GM13976 (cell line): ENCODE results near the gene FAM47E.

Experiments
- DNase-seq: peaks from one replicate; pipeline ENCODE4 v3.0.0; 2012; ENCODE audit warnings: low spot score
- CTCF ChIP-seq: IDR thresholded peaks from 2 replicates; pipeline ENCODE4 v1.5.1; 2012; ENCODE audit warnings: borderline replicate concordance, mild to moderate bottlenecking; ENCODE audit not compliant: insufficient read depth; ENCODE audit errors: extremely low read depth, missing control alignments, control extremely low read depth
- in situ Hi-C: fragments of 300-500 bp; cut with MboI; formaldehyde crosslinking; loops from one replicate; pipeline ENCODE4 v1.12.0; 2022; ENCODE audit warnings: low sequenced_read_pairs, mixed read lengths, inconsistent platforms; ENCODE audit not compliant: unreplicated experiment

Gene FAM47E

GRCh38 chr4:76308548-76308947, 57.0 kb downstream of the FAM47E start:
- TF ChIP-seq CTCF: no peak
- no peak for DNase-seq
- in situ Hi-C loops: no loop called here

GRCh38 chr4:76309939-76310550, 58.5 kb downstream of the FAM47E start:
- in situ Hi-C loops: no loop called here

GRCh38 chr4:76310683-76311082, 59.2 kb downstream of the FAM47E start:
- in situ Hi-C loops: no loop called here
- DNase-seq: no peak
- TF ChIP-seq CTCF: no peak

More at GRCh38 chr4:76309939-76310550, 58.5 kb downstream of the FAM47E start:
- TF ChIP-seq CTCF: no peak
- no peak for DNase-seq

- DNase-seq: no peak
- in situ Hi-C loops: no loop called here
- TF ChIP-seq CTCF: no peak
Observed at GRCh38 chr4:76311896-76312331, 60.4 kb downstream of the FAM47E start.

- in situ Hi-C loops: no loop called here
- no peak for DNase-seq
- no peak for TF ChIP-seq CTCF
Observed at GRCh38 chr4:76312457-76312856, 60.9 kb downstream of the FAM47E start.

GRCh38 chr4:76313547-76313946, 62.0 kb downstream of the FAM47E start:
- in situ Hi-C loops: no loop called here
- no peak for TF ChIP-seq CTCF
- DNase-seq: no peak
